ENCODE results near the gene CALHM5. TPM values are rescaled to one million over a fixed set of nuclear protein-coding genes. Genes with fewer than 3 reads are reported as not detected.

CALHM5 gene
- total RNA-seq, 4 donors from 2014 or later = 0.89 to 5.9 (median 1.4) TPM

DNA sequence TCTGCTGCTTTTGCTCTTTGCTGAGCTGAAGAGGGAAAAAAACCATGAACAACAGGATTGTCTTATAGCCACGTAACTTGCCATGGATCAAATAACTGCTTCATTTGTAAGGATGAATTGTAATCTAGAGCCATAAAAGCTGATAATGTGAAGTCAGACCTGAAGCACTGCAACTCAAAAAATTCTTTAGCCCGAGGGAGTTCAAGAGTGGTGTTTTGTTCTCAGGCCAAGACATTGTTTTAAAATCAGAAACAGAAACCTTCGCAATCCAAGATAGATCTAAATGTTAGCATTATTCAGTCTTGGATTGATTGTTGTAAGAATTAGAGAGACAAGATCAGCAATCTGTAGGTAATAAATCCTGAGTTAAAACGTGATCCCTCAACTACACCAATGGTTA, 34.2 kb downstream of the CALHM5 start, which contains the start of gene TRAPPC3L:
Gene TRAPPC3L, minus strand, starts transcription at position 34 of the 400 bp plus-strand sequence. CDS start 170 bp downstream, outside the sequence.
- H3K36me3 ChIP-seq = no peaks in the 10 kb centered on the region
- H3K4me1 ChIP-seq = no peaks in the 10 kb centered on the region
- H3K27me3 ChIP-seq = no peaks in the 10 kb centered on the region
- DNase-seq (ENCODE audit: low spot score in 2 of 2) = no peak
- H3K27ac ChIP-seq = no peak within 1 kb of the TSS
- 28% methylated on average over 4 of the region's 4 CpGs for WGBS
- H3K4me3 ChIP-seq = no peak within 1 kb of the TSS
- H3K9me3 ChIP-seq = no peaks in the 10 kb centered on the region
- TF ChIP-seq EP300 (IDR thresholded peaks at IDR 0.05) (no peak), POLR2A (IDR thresholded peaks at IDR 0.05) (no peak)

DNA sequence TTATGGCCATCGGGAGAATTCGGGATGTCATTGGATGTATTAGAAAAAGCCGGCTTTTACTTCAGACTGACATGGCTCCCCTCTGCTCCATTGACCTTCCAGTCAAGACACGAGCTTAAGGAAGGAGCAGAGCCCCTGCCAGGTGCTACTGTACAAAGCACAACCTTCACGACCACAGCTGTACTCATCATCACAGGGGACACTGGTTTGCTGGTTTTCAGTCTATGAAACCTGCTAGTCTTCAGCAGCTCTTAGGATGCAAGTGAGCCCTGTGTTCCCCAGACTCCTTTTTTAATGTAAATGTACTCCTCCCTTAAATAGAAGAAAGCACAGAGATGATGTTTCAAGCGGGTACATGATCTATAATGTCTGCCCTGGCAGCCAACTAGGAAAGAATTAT, 35.9 kb downstream of the CALHM5 start:
- no peak for DNase-seq (ENCODE audit: low spot score in 2 of 2)
- Histone ChIP-seq H3K27ac (no peak overlapping the region), H3K4me3 (no peak overlapping the region), H3K9me3 (no peaks in the 10 kb centered on the region), H3K27me3 (no peaks in the 10 kb centered on the region), H3K4me1 (no peaks in the 10 kb centered on the region), H3K36me3 (no peaks in the 10 kb centered on the region)
- 83% methylated on average over 6 of the region's 6 CpGs for WGBS
- TF ChIP-seq EP300 (IDR thresholded peaks at IDR 0.05) = no peak
- no peak for TF ChIP-seq POLR2A (IDR thresholded peaks at IDR 0.05)
- TF ChIP-seq, protein P1, sequence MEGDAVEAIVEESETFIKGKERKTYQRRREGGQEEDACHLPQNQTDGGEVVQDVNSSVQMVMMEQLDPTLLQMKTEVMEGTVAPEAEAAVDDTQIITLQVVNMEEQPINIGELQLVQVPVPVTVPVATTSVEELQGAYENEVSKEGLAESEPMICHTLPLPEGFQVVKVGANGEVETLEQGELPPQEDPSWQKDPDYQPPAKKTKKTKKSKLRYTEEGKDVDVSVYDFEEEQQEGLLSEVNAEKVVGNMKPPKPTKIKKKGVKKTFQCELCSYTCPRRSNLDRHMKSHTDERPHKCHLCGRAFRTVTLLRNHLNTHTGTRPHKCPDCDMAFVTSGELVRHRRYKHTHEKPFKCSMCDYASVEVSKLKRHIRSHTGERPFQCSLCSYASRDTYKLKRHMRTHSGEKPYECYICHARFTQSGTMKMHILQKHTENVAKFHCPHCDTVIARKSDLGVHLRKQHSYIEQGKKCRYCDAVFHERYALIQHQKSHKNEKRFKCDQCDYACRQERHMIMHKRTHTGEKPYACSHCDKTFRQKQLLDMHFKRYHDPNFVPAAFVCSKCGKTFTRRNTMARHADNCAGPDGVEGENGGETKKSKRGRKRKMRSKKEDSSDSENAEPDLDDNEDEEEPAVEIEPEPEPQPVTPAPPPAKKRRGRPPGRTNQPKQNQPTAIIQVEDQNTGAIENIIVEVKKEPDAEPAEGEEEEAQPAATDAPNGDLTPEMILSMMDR (IDR thresholded peaks at IDR 0.05) = no peak
- TF ChIP-seq POLR2AphosphoS5 (IDR thresholded peaks at IDR 0.05) = no peak

DNA sequence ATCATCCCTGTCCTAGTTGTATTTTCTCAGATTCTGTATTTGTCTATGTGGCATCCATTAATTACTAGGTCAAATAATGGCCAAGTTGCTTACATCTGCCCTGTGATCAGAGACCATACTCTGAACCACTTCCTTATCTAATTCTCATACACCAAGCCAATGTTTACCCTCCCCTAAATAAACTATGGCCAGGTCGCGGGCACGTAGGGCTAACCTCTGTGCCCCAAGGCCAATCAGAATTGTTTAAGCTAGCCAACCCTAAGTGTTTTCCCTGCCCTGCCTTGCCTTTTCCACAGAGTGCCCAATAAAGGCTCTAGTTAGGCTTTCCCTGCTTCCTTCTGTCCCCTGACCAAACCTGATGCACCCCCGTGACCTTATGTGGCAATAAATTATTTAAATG, 39.4 kb downstream of the CALHM5 start:
- Histone ChIP-seq H3K36me3 (no peaks in the 10 kb centered on the region), H3K9me3 (no peaks in the 10 kb centered on the region), H3K27ac (no peak overlapping the region), H3K27me3 (no peaks in the 10 kb centered on the region), H3K4me3 (no peak overlapping the region), H3K4me1 (no peaks in the 10 kb centered on the region)
- DNase-seq (ENCODE audit: low spot score in 2 of 2) = no peak
- TF ChIP-seq EP300 (IDR thresholded peaks at IDR 0.05) (no peak), POLR2AphosphoS5 (IDR thresholded peaks at IDR 0.05) (no peak), POLR2A (IDR thresholded peaks at IDR 0.05) (no peak)
- TF ChIP-seq, protein P1 (IDR thresholded peaks at IDR 0.05) = no peak
- 53% methylated on average over 4 of the region's 4 CpGs for WGBS

DNA sequence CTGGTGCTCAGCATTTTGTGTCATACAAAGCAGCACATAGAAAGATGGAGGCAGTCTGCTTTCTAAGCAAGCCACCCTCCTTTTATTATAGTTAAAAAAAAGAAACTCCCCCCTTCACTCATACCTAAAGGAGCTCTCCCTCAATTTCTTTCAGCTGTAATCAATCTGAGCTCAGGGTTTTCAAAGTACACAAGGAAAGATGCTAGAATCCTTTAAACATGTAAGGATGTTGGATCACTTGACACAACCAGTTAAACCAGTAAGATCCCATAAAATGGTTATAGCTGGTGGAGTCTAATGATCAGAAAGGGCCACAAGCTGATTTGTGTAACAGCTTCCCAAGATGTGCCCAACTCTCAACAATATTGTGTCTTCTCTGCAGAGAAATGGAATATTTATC, 42.0 kb downstream of the CALHM5 start, which contains the start of gene CALHM4:
Gene CALHM4, plus strand, starts transcription at position 301 of the 400 bp plus-strand sequence. Its CDS starts 43 bp downstream, at position 344.
- no peaks in the 10 kb centered on the region for H3K4me1 ChIP-seq

DNA sequence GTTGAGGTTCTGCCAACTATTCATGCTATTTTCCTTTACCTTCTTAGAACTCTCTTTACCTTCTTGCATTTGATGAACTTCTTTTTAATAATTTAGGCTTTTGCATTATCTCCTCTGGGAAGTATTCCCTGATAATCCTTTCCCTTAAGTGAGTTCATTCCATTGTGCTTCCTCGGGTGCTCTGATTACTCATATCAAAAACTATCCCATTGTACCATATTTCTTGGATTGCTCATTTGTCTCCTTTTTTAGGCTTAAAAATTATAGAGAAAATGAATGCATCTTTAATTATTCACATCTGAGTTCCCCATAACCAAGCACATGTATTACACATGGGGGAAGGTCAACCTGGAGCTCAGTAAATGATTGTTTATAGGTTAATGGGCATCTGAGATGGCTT, 44.6 kb downstream of the CALHM5 start:
- TF ChIP-seq POLR2A (IDR thresholded peaks at IDR 0.05) (no peak), EP300 (IDR thresholded peaks at IDR 0.05) (no peak), POLR2AphosphoS5 (IDR thresholded peaks at IDR 0.05) (no peak)
- TF ChIP-seq, protein P1 (IDR thresholded peaks at IDR 0.05) = no peak
- H3K4me1 ChIP-seq = peaks cover under 1% of the 10 kb centered on the region
- no peak overlapping the region for H3K4me3 ChIP-seq
- no peak for DNase-seq (ENCODE audit: low spot score in 2 of 2)
- no peaks in the 10 kb centered on the region for H3K27me3 ChIP-seq
- no peak overlapping the region for H3K27ac ChIP-seq
- H3K36me3 ChIP-seq = no peaks in the 10 kb centered on the region
- no peaks in the 10 kb centered on the region for H3K9me3 ChIP-seq
- WGBS = 64% methylated on average over 1 of the region's 1 CpG

More for the DNA sequence above, 42.0 kb downstream of the CALHM5 start, which contains the start of gene CALHM4:
- Histone ChIP-seq H3K4me3 (no peak within 1 kb of the TSS), H3K9me3 (no peaks in the 10 kb centered on the region), H3K27me3 (no peaks in the 10 kb centered on the region), H3K27ac (no peak within 1 kb of the TSS), H3K36me3 (no peaks in the 10 kb centered on the region)
- DNase-seq (ENCODE audit: low spot score in 2 of 2) = no peak
- TF ChIP-seq, protein P1 (IDR thresholded peaks at IDR 0.05) = no peak
- TF ChIP-seq POLR2AphosphoS5 (IDR thresholded peaks at IDR 0.05) (no peak), EP300 (IDR thresholded peaks at IDR 0.05) (no peak), POLR2A (IDR thresholded peaks at IDR 0.05) (no peak)
